Mucosa of descending colon (tissue), 3 donors: ENCODE measurements around the gene SGCA. TPM values are rescaled to one million over a fixed set of nuclear protein-coding genes. Genes with fewer than 3 reads are reported as not detected.
A peak's percentile ranks its signal among the peaks of the same experiment; 100 is the strongest.

Source experiments
- ATAC-seq: fragments of 200-7000 bp; cut with Tn5 transposase; one replicate; pipeline ENCODE4 v1.9.1; 2020; ENCODE audit warnings: mild to moderate bottlenecking, moderate library complexity
- DNase-seq, 3 donors: peaks; one replicate each; pipeline ENCODE4 v3.0.0-alpha.2; 2020
- H3K36me3 ChIP-seq: fragments of 200-600 bp; one replicate; pipeline ENCODE4 v1.8.0; 2021; ENCODE audit warnings: low read depth, mild to moderate bottlenecking
- H3K4me1 ChIP-seq: fragments of 200-600 bp; one replicate; pipeline ENCODE4 v1.8.0; 2021; ENCODE audit warnings: low read depth, mild to moderate bottlenecking
- H3K4me3 ChIP-seq: fragments of 200-600 bp; one replicate; pipeline ENCODE4 v1.8.0; 2021; ENCODE audit warnings: mild to moderate bottlenecking
- H3K9me3 ChIP-seq: fragments of 200-600 bp; one replicate; pipeline ENCODE4 v1.8.0; 2021; ENCODE audit warnings: mild to moderate bottlenecking
- intact Hi-C, 2 donors: fragments of 100-400 bp; cut with DNase I in 1 of 2; cut with micrococcal nuclease in 1 of 2; formaldehyde crosslinking; loops; one replicate each; pipeline versions ENCODE4 v1.11.0 to v1.11.1; 2022; cut with DNase I, micrococcal nuclease
- total RNA-seq, 3 donors: library from RNA; stranded (reverse); fragmentation: NEBNext Ultra II Directional in 2 of 3; extraction: Animal tissue kit (Norgen Biotek cat#: 25700) in 2 of 3; gene quantifications; one replicate each; pipeline versions ENCODE4 v1.2.1 to v1.2.4, GENCODE V29; 2021 to 2023
- TF ChIP-seq, protein P1 (sequence below): fragments of 200-600 bp; IDR thresholded peaks from one replicate; pipeline ENCODE4 v1.8.0; 2022; ENCODE audit warnings: antibody characterized with exemption, mild to moderate bottlenecking
- donor health status: DM: no; HTN: no; CAD: no; lungs with moderate emphysema.
- donor health status: DM: no; HTN: no; CAD: no.
- donor health status: DM: no; HTN: yes; CAD: no.

SGCA gene
- total RNA-seq, 3 donors from 2014 or later = 0.64 to 30.7 (median 6.8) TPM

DNA sequence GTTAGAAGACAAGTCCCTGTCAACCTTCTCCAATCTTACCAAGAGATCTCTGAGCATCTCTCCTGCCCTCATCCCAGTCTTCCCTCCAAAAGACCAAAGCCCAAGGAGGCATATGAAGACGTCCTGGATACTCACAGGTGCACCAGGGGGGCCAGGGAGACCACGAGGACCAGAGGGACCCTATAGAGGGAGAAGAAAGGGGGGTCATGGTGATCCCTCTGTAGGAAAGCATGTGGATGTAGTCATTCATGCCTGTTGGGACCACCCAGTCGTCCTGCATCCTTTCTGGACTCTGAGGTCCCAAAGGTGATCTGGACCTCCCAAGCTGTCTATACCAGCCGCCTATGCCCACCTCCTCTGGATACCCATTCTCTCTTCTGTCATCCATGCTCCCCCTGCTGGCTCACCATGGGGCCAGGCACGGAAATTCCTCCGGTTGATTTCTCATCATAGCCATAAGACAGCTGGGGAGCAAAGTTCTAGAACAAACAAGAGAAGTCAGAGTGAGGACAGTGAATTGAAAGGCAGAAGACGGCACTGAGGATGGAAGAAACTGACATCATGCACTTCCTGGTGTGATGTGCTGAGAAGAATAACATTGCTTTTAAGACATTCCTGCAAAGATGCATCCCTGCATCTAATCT, 32.3 kb downstream of the SGCA start:
- H3K4me1 ChIP-seq = peaks cover 26% of the 10 kb centered on the region
- intact Hi-C loops = no loop called here
- H3K4me3 ChIP-seq = no peak overlapping the region
- TF ChIP-seq, protein P1, sequence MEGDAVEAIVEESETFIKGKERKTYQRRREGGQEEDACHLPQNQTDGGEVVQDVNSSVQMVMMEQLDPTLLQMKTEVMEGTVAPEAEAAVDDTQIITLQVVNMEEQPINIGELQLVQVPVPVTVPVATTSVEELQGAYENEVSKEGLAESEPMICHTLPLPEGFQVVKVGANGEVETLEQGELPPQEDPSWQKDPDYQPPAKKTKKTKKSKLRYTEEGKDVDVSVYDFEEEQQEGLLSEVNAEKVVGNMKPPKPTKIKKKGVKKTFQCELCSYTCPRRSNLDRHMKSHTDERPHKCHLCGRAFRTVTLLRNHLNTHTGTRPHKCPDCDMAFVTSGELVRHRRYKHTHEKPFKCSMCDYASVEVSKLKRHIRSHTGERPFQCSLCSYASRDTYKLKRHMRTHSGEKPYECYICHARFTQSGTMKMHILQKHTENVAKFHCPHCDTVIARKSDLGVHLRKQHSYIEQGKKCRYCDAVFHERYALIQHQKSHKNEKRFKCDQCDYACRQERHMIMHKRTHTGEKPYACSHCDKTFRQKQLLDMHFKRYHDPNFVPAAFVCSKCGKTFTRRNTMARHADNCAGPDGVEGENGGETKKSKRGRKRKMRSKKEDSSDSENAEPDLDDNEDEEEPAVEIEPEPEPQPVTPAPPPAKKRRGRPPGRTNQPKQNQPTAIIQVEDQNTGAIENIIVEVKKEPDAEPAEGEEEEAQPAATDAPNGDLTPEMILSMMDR = peak; percentile 22
- no peaks in the 10 kb centered on the region for H3K36me3 ChIP-seq
- DNase-seq (peak; percentile 52 to 84 (median 77)), ATAC-seq (peak; percentile 27)
- no peaks in the 10 kb centered on the region for H3K9me3 ChIP-seq

DNA sequence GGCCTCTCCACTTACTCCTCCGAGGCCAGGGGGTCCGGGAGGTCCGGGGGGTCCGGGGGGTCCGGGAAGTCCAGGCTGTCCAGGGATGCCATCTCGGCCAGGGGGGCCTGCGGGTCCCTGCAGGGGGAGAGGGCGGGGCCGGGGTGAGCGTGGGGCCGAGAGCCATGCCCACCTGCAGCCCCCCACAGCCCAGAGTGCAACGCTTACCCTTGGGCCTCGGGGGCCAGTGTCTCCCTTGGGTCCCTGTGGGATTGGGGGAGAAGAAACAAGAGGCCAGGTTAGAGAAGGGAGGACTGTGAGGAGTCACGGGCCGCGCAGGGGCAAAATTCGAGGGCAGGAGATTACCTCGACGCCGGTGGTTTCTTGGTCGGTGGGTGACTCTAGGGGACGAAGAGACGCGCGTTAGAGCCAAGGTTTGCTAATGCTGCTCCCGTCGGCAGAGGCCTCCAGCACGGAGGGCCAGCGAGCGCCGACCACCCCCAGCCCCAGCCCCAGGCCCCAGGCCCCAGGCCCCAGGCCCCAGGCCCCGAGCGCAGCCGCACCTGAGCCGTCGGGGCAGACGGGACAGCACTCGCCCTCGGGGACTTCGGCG, 33.5 kb downstream of the SGCA start:
- DNase-seq (peak in 2 of 3 donors; percentile 45 to 60), ATAC-seq (no peak)
- no peaks in the 10 kb centered on the region for H3K9me3 ChIP-seq
- no peaks in the 10 kb centered on the region for H3K36me3 ChIP-seq
- peaks cover 26% of the 10 kb centered on the region for H3K4me1 ChIP-seq
- intact Hi-C loops = no loop called here
- TF ChIP-seq, protein P1 = no peak
- H3K4me3 ChIP-seq = no peak overlapping the region

DNA sequence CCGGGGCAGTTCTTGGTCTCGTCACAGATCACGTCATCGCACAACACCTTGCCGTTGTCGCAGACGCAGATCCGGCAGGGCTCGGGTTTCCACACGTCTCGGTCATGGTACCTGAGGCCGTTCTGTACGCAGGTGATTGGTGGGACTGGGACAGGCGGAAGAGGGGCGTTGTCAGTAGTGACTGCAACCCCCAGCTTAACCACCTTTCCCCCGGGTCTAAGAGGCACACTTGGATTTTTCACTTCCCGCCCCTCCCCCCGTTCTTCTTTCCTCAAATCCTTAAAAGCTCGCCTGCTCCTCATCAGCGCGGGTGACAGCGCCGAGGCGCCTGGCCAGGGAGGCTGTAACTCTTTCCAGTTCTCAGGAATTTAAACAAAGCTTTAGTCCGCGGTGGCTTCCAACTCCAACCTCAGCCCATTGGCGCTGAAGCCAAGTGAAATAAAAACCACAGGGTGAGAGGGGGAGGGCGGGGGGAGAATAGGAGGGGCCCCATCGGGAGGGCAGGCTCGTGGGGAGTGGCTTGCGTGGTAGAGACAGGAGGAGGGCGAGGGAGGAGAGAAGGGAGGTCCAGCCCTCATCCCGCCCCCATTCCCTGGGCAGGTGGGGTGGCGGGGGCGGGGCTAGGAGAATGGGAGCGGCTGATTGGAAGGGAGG, 34.1 kb downstream of the SGCA start:
- H3K4me1 ChIP-seq = peaks cover 26% of the 10 kb centered on the region
- ATAC-seq (peak; percentile 83), DNase-seq (peak; percentile 83 to 88 (median 85))
- no peaks in the 10 kb centered on the region for H3K9me3 ChIP-seq
- intact Hi-C loops = loop anchor here (5.0 kb wide), 2 partner anchors 72 to 97 kb away; partner anchors contain the start of gene TMEM92 (in 1 of the 2)
- no peaks in the 10 kb centered on the region for H3K36me3 ChIP-seq
- TF ChIP-seq, protein P1 = no peak
- no peak overlapping the region for H3K4me3 ChIP-seq

DNA sequence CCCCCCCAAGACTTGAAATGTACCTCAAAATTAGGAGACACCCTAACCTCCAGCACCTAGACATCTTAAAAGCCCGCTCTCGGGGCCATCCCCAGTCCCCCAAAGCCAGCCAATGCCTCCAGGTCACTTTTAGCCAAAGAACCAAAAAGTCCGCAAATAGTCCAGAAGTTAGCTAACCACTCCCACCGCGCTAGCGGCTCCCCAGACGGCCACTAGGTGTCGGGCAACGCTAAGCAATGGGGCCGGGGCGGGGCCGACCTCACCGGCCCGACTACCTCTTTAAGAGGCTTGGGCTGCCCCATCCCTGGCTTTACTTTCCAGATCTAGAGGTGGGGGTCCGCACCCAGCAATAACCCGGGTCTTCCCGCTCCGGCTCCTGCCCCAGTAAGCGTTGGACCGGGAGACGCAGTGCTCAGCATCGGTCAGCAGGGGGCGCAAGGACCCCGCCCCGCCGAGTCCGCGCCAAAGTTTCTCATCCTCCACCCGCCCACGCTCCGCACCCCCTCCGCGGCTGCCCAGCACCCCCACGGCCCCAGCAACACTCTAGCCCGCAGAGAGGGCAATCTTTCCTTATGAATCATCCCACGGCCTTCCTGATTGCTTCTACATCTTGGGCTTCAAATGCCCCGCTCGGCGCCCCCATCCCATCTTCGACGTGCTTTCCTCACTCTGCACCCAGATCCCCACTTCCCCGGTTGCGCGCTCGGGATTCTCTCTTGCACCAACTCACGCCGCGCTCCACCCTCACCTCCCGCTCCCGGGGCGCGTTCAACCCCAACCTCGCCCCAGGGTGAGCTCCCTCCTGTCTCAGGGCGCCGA, 34.9 kb downstream of the SGCA start:
- ATAC-seq (peak; percentile 85), DNase-seq (peak; percentile 89 to 93 (median 91))
- Histone ChIP-seq H3K36me3 (no peaks in the 10 kb centered on the region), H3K9me3 (no peaks in the 10 kb centered on the region), H3K4me3 (no peak overlapping the region), H3K4me1 (peaks cover 26% of the 10 kb centered on the region)
- intact Hi-C loops = loop anchor here (5.0 kb wide), 2 partner anchors 72 to 97 kb away; partner anchors contain the start of gene TMEM92 (in 1 of the 2)
- TF ChIP-seq, protein P1 = peak; percentile 98

DNA sequence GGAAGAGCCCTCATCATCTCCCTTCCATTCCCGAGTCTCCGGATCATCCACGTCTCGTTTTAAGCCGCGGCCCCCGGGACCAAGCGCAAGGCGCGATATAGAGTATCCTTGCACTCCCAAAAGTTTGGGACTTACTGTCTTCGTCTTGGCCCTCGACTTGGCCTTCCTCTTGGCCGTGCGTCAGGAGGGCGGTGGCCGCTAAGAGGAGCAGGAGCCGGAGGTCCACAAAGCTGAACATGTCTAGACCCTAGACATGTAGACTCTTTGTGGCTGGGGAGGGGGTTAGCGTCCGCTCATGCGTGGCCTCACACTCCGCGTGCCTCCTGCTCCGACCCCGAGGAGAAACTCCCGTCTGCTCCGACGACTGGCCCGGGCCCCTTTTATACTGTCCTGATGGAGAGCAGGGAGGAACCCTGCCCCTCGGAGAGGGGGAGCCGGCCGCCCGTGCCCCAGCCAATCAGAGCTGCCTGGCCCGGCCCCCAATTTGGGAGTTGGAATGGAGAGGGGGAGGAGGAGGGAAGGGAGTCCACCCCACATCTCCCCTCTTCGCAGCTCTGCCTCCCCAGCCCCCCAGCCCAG, 35.6 kb downstream of the SGCA start, which contains the start of gene COL1A1:
Gene COL1A1, minus strand, starts transcription at position 356 of the 579 bp plus-strand sequence. Its CDS starts 118 bp downstream, at position 238.
- intact Hi-C loops = loop anchor here (5.0 kb wide), 2 partner anchors 71 to 96 kb away; partner anchors contain the start of gene TMEM92 (in 1 of the 2)

More for the DNA sequence above, 35.6 kb downstream of the SGCA start, which contains the start of gene COL1A1:
- H3K36me3 ChIP-seq = no peaks in the 10 kb centered on the region
- TF ChIP-seq, protein P1 = no peak
- DNase-seq = peak; percentile 49 to 82 (median 70)
- peak; percentile 5 for ATAC-seq
- peaks cover 26% of the 10 kb centered on the region for H3K4me1 ChIP-seq
- H3K4me3 ChIP-seq = no peak within 1 kb of the TSS
- H3K9me3 ChIP-seq = no peaks in the 10 kb centered on the region
